Lower lobe of right lung (tissue), 2 donors: ENCODE measurements around the gene NXN. TPM values are rescaled to one million over a fixed set of nuclear protein-coding genes. Genes with fewer than 3 reads are reported as not detected.

Experiments used
- ATAC-seq, 2 donors: fragments of 200-7000 bp; cut with Tn5 transposase; one replicate each; pipeline ENCODE4 v1.9.1; 2020 to 2022; ENCODE audit warnings: mild to moderate bottlenecking in 2 of 2, moderate library complexity in 2 of 2
- DNase-seq: peaks from one replicate; pipeline ENCODE4 v3.0.0-alpha.2; 2020
- H3K27ac ChIP-seq: fragments of 200-600 bp; one replicate; pipeline ENCODE4 v1.8.0; 2022
- H3K27me3 ChIP-seq: fragments of 200-600 bp; one replicate; pipeline ENCODE4 v1.8.0; 2022; ENCODE audit warnings: low read depth
- H3K36me3 ChIP-seq: fragments of 200-600 bp; one replicate; pipeline ENCODE4 v1.8.0; 2022; ENCODE audit warnings: mild to moderate bottlenecking
- H3K4me1 ChIP-seq: fragments of 200-600 bp; one replicate; pipeline ENCODE4 v1.8.0; 2022
- H3K4me3 ChIP-seq: fragments of 200-600 bp; one replicate; pipeline ENCODE4 v1.8.0; 2022; ENCODE audit warnings: mild to moderate bottlenecking
- H3K9me3 ChIP-seq: fragments of 200-600 bp; one replicate; pipeline ENCODE4 v1.8.0; 2022
- intact Hi-C: fragments of 100-400 bp; cut with DNase I; formaldehyde crosslinking; loops from one replicate; pipeline ENCODE4 v1.11.0; 2022
- total RNA-seq: library from RNA; stranded (reverse); fragmentation: NEBNext Ultra II Directional; extraction: Animal tissue kit (Norgen Biotek cat#: 25700); gene quantifications from one replicate; pipeline ENCODE4 v1.2.1, GENCODE V29; 2021
- TF ChIP-seq, protein P1 (sequence below): fragments of 200-600 bp; IDR thresholded peaks from one replicate; pipeline ENCODE4 v1.8.0; 2022; ENCODE audit warnings: antibody characterized with exemption, mild to moderate bottlenecking
- donor health status: DM: no; HTN: yes; CAD: no; lungs with severe emphysema.

Gene NXN
- total RNA-seq, 1 donor from 2014 or later: 42.6 TPM

DNA sequence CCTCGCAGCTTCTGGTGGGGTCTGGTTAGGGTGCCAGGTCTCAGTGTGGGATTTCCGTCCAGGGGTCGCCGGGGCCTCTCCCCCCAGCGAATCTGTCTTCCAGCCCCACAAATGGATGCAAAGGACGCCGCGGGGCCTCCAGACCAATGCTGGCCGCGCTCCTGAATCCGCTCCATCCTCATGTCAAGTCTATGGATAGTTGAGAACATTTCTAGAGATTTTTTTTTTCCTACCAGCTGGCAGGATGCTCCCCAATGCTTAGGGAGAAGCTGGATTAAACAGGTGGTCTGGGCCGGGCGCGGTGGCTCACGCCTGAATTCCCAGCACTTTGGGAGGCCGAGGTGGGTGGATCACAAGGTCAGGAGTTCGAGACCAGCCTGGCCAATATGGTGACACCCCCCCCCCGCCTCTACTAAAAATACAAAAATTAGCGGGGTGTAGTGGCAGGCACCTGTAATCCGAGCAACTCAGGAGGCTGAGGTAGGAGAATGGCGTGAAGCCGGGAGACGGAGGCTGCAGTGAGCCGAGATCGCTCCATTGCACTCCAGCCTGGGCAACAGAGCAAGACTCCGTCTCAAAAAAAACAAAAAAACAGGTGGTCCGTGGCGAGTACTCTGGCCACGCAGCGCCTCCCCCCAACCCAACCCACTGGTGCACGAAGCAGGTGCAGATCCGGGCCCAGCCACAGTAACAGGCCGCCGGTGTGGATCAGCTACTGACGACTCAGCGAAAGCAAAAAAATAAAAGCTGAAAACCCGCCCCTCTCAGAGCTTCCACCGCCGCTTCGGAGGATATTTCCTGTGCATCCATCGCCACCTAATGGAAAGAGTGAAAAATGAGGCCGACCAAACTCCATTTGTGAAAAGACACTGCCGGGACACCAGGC is 1.1 kb upstream of the NXN start:
- intact Hi-C loops: no loop called here
- peak; percentile 77 to 80 for ATAC-seq

DNA sequence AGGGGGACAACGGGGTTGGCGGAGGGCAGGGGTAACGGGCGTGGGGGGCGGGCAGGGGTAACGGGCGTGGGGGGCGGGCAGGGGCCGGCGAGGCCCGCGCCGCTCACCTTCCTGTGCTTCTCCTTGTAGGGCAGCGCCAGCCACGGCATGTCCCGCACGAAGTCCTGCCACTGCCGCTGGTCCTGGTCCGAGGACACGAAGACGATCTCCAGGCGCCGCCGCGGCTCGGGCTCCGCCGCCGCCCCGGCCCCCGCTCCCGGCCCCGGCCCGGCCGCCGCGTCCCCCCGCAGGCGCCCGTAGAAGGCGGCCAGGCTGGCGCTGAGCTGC is 401 bp downstream of the NXN start:
- intact Hi-C loops: no loop called here
- Histone ChIP-seq H3K9me3 (no peaks in the 10 kb centered on the region), H3K27me3 (no peaks in the 10 kb centered on the region), H3K27ac (no peak overlapping the region), H3K36me3 (no peaks in the 10 kb centered on the region), H3K4me1 (peaks cover 51% of the 10 kb centered on the region), H3K4me3 (peak overlapping the region; percentile 72)
- DNase-seq: no peak
- ATAC-seq: peak; percentile 57 to 63
- TF ChIP-seq, protein P1, sequence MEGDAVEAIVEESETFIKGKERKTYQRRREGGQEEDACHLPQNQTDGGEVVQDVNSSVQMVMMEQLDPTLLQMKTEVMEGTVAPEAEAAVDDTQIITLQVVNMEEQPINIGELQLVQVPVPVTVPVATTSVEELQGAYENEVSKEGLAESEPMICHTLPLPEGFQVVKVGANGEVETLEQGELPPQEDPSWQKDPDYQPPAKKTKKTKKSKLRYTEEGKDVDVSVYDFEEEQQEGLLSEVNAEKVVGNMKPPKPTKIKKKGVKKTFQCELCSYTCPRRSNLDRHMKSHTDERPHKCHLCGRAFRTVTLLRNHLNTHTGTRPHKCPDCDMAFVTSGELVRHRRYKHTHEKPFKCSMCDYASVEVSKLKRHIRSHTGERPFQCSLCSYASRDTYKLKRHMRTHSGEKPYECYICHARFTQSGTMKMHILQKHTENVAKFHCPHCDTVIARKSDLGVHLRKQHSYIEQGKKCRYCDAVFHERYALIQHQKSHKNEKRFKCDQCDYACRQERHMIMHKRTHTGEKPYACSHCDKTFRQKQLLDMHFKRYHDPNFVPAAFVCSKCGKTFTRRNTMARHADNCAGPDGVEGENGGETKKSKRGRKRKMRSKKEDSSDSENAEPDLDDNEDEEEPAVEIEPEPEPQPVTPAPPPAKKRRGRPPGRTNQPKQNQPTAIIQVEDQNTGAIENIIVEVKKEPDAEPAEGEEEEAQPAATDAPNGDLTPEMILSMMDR: no peak

More for the DNA sequence above, 1.1 kb upstream of the NXN start:
- Histone ChIP-seq H3K27me3 (no peaks in the 10 kb centered on the region), H3K4me1 (peaks cover 40% of the 10 kb centered on the region), H3K4me3 (peak overlapping the region; percentile 72), H3K9me3 (no peaks in the 10 kb centered on the region), H3K27ac (peak overlapping the region; percentile 68), H3K36me3 (no peaks in the 10 kb centered on the region)
- DNase-seq: peak; percentile 78
- TF ChIP-seq, protein P1: peak; percentile 77

DNA sequence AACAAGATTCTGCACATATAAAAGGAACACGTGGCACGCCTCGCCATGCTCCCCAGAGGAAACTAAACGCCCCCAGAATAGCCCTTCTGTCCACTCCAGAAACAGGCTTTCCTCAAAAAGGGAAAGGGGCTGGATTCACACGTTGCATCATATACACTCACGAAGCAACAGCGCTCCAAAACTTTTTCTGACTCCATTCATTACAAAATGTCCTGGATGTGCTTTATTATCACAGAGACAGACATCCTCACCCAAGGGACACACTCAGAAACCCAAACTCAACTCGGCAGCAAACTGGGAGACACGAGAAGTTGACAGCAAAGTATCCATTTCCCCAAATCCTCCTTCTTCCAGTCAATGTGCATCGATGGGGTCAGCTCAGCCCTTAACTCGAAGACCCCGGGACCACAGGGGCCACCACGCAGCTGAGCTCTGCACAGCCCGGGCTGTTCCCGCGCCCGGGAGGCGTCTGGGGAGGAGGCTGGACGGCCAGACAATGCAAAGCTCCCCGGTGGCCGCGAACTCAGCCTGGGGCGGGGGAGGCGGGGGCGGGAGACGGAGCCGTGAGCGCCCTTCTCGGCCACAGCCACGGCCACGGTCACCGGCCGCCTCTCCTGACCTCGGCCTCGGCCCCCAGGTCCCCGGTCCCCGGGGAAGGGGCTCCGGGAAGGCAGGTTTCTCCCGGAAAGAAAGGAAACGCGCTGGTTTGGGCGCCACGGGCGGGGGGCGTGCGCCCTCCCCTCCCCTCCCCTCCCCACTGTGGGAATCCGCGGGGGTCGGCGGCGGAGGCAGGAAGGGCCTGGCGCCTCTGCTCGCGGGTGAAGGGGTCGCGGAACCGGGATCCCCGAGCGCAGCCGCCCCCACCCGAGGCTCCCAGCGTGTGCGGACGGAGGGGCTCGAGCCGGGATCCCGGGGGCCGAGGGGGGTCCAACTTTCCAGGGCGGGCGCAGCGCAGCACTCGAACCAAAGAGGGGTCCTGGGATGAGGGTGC is 1.2 kb downstream of the NXN start:
- Histone ChIP-seq H3K4me1 (peaks cover 51% of the 10 kb centered on the region), H3K4me3 (peak overlapping the region; percentile 72), H3K27me3 (no peaks in the 10 kb centered on the region), H3K9me3 (no peaks in the 10 kb centered on the region), H3K27ac (peak overlapping the region; percentile 74), H3K36me3 (no peaks in the 10 kb centered on the region)
- intact Hi-C loops: no loop called here
- no peak for DNase-seq
- peak; percentile 3 to 25 for ATAC-seq
- TF ChIP-seq, protein P1: no peak

DNA sequence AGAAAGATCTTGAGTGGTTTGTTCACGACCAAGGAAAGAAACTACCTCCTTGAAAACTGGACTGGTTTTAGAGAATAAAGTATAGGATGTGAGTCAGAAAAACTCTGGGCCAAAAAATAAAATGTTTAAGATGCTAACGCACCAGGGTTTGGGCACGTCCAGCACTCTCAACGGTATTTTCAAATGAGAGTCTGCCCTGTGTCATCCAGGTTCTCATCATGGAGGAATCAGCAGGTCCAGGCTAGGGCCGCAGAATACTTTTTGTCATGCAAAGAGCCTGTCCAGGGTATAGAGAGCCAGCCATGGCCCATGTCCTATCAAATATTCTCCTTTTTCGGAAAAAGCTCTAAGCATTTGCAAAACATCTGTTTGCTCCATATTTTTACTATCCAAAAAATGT is 2.4 kb downstream of the NXN start:
- DNase-seq (no peak), ATAC-seq (no peak)
- Histone ChIP-seq H3K36me3 (no peaks in the 10 kb centered on the region), H3K27ac (no peak overlapping the region), H3K27me3 (no peaks in the 10 kb centered on the region), H3K4me1 (peaks cover 51% of the 10 kb centered on the region), H3K4me3 (peak overlapping the region; percentile 72), H3K9me3 (no peaks in the 10 kb centered on the region)
- intact Hi-C loops: no loop called here
- TF ChIP-seq, protein P1: no peak

DNA sequence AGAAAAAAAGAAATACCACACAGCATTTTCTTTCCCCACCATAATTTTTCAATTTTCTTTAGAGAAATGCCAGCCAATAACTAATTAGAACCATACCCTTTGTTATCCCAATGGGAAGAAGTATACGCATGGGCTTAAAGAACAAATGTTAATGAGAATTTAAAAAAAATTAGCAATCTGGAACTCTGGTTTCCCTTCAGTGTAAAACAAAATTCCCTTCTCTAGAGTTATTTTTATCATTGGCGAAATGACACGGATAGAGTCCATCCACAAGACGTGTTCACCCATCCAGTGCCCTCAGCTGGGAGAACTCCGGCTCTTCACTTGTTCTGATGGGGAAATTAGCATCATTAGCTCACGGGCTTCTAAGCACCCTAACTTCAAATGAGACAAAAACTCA is 3.3 kb downstream of the NXN start:
- intact Hi-C loops: no loop called here
- TF ChIP-seq, protein P1: no peak
- no peak for ATAC-seq
- H3K9me3 ChIP-seq: no peaks in the 10 kb centered on the region
- H3K36me3 ChIP-seq: no peaks in the 10 kb centered on the region
- H3K4me1 ChIP-seq: peaks cover 49% of the 10 kb centered on the region
- H3K27me3 ChIP-seq: no peaks in the 10 kb centered on the region
- DNase-seq: no peak
- H3K4me3 ChIP-seq: no peak overlapping the region
- H3K27ac ChIP-seq: no peak overlapping the region
